ENCODE measurements around the gene PPP1R12C.

Gene PPP1R12C

DNA sequence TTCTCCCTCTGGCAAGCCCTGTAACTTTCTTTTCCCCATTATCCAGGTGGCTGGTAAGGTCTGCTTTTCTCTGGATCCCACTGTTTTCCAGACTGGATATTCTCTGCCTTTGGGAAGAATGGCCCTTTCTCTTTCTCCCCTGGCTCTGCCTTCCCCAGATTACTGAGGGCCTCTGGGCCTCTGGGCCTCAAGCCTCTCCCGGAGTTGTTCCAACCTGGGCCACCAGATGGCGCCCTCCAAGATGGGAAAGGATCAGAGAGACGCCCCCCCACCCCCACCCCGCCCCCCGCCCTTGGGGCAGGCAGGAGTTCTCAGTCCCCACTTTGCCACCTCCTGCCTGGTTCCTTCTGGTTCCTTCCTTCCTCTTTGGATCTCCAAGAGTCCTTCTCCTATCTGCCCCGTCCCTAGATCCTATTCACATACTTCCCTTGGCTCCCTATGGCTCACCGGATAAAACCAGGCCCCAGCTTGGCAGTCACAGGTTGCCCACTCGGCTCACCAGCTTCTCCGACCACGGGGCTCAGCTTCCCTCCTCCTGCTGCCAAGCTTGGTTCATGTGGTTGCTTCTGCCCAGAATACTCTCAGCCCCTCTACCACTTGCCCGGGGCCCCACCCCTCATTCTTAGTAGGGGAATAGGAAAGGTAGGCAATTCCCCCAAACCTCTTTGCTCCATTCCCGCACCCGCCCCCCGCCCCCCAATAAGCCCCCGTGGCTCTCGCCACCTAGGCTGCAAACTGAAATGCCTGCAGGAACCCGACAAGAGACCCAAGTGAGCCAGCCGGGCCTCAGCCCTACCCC is 28.7 kb downstream of the PPP1R12C start:
- DNase-seq = peak; percentile 77

DNA sequence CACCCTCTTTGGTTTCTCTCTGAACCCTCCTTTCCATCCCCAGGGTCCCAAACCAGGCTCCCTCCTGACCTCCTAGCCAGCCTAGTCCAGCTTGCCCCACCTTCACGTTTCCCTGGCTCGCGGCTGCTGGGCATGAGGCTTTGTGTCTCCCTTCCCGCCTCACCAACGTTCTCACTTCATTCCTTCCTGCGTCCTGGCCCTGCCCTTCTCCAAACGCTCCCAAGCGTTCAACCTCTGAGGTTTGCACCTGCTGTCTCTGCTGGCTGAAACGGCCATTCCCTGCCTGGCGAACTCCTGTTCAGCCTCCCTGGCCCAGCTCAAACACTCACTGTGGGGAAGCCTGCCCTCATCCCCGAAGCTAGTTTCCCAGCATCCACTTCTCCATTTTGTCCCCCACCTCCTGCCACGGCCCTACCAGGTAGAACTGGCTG is 29.4 kb downstream of the PPP1R12C start:
- no peak for DNase-seq

GRCh38 chr19:55087542-55087901 is 29.9 kb downstream of the PPP1R12C start:
- no peak for DNase-seq

GRCh38 chr19:55086730-55087541 is 30.5 kb downstream of the PPP1R12C start:
- peak; percentile 54 for DNase-seq

DNA sequence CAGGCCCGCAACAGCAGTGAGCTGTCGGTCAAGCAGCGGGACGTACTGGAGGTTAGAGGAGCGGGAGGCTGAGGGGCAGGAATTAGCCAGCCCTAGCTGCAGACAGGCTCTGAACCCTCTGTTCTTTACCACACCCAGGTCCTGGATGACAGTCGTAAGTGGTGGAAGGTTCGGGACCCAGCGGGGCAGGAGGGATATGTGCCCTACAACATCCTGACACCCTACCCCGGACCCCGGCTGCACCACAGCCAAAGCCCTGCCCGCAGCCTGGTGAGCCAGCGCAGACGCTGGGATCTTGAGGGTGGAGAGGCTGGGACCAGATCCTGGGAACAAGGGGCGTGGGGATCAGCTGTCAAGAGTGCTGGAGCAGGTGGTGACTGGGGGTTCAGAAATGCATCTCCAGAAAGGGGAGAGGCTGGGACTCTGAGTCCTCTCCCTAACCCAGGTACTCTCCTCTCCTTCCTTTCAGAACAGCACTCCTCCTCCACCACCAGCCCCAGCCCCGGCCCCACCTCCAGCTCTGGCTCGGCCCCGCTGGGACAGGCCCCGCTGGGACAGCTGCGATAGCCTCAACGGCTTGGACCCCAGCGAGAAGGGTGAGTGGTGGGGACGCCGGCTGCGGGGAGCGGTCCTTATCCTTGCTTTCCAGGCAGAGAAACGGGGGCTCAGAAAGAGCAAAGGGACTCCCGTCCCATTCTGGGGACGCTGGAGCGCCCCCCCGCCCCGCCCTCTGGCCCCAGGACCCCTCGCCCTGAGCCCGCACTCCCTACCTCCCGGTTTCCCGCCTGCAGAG is 31.3 kb downstream of the PPP1R12C start:
- DNase-seq = no peak

DNA sequence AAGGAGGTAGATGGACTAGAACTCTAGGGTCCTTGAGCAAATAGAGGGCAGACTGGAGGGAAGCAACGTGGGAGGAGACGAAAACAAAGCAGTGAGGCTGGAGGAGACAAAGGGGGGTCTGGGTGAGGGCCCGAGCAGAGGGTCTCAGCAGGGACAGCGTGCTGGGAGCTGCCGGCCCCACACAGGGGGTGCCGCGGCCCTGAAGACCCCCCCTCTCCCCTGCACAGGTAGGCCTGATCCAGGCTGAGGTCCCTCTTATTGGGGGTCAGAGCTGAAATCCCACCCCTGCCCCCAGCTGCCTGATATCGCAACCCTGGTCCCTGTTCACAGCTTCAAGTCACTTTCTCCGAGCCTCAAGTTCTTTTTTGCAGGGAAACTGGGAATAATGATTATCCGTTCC is 33.0 kb downstream of the PPP1R12C start:
- DNase-seq = no peak

DNA sequence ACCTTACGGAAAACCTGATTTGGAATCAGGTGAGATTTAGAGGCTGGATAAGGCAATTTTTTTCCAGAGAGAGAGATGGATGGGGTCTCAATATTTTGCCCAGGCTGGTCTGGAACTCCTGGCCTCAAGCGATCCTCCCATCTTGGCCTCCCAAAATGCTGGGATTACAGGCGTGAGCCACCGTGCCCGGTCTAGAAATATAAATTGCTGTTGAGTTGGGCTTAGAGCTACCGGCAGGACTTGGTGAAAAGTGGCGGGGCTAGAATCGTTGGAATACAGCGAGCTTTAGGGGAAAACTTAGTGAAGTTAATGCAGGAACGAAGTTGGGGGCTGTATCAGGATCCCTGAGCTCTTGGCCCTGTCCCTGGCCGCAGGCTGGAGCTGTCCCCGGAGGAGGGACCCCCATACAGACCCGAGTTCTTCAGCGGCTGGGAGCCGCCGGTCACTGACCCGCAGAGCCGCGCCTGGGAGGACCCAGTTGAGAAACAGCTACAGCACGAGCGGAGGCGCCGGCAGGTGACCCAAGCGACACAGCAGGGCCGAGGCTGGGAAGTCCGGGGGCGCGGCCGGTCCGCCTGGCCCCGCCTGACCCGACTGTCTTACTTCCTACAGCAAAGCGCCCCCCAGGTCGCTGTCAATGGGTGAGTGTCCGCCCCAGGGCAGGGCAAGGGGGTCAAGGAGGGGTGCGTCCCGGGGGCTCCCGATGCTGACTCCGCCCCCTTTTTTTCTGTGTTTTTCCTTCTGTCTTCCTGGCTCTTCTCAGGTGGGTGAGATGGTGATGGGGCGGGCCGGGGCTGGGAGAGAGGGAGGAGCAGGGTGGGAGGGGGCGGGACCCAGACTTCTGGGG is 34.2 kb downstream of the PPP1R12C start:
- DNase-seq = no peak

GRCh38 chr19:55082020-55082851 is 35.2 kb downstream of the PPP1R12C start:
- peak; percentile 46 for DNase-seq

GRCh38 chr19:55081770-55082019 is 35.7 kb downstream of the PPP1R12C start:
- no peak for DNase-seq

- peak; percentile 92 for DNase-seq
These were observed 36.3 kb downstream of the PPP1R12C start for GRCh38 chr19:55080968-55081769.

DNA sequence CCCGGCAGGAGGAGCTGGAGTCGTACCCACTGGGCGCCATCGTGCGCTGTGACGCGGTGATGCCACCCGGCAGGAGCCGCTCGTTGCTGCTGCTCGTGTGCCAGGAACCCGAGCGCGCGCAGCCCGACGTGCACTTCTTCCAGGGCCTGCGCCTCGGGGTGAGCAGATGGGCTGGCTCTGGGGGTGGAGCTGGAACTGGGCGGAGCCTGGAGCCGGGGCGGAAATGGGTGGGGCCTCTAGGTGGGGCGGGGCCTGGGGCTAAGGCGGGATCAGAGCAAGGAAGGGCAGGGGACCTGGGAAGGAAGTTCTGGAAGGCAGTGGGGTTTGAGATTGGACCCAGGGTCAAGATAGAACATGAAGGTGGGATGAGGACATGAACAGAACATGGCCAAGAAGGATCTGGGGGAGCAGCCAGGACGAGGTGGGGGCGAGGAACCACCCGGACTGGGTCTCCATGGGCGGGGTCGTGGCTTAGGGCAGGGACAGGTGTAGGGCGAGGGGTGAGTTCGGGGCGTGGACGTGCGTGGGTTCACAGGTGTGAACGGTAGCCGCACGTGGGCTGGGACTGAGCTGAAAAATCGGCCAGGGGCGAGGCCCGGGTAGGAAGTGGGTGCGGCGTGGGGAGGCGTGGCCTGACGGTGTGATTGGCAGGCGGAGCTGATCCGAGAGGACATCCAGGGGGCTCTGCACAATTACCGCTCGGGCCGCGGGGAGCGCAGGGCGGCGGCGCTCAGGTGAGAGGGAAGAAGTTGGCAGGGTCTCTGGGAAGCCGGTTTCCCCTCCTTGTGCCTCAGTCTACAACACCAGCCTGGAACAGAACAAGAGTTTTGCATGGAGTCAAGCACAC is 37.1 kb downstream of the PPP1R12C start:
- DNase-seq = peak; percentile 78

- no peak for DNase-seq
These were observed 37.9 kb downstream of the PPP1R12C start for GRCh38 chr19:55079400-55080038.

- no peak for DNase-seq
These were observed 38.4 kb downstream of the PPP1R12C start for GRCh38 chr19:55078996-55079395.

DNA sequence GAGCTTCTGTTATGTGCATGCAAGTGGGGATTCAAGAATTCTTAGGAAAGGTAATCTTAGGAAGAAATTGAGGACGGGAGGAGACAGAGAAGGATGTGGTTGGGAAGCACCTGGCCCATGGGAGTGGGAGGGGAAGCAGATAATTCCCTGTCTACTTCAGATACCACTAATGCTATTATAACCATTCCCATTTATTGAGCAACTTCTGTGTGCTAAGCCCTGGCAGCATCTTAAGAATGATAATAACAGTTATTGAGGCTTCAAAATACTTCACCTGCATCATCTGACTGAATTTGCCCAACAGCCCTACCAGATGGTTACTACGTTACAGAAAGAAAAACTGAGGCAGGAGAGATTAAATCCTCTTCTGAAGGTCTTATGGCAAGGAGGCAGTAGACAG is 40.3 kb downstream of the PPP1R12C start:
- DNase-seq = no peak

GRCh38 chr19:55076321-55076720 is 41.1 kb downstream of the PPP1R12C start:
- no peak for DNase-seq

- DNase-seq = no peak
These were observed 42.0 kb downstream of the PPP1R12C start, which contains the start of gene EPS8L1 for GRCh38 chr19:55075371-55075998. EPS8L1 (plus strand) TSS chr19:55075869; CDS start chr19:55076445, 576 bp downstream.

DNA sequence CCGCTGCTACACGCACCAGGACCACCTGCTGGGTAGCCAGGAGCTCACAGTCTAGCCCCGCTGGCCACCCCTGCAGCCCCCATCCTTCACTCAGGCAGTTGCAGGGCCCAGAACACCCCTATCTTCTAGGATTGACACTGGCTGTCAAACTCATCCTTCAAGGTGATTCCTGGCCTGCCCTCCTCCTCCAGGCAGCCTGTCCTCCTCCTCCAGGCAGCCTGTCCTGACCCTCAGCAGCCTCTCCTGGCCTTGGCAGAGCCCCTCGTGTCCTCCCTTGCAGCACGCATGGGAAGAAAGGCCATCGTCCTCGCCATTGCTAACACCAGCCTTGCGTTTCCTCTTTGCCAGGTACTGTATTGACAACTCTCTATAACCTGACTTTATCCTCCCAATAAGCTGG is 45.5 kb downstream of the PPP1R12C start:
- no peak for DNase-seq

DNA sequence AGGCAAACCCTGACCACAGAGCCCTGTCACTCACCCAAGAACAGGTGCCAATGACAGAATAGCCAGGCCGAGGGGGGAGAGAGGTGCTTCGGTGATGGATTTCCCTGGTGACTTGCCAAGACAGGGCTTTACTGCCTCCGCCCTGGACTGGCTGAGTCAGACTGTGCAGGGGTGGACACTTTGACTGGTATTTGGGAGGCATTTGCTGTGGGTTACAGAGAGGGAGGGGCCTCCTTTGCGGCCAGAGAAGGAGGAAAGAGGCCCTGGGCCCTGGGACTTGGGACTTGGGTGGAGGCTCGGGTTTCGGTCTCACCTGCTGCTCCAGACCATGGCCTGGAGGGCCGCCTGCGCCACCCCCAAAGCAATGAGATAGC is 46.3 kb downstream of the PPP1R12C start:
- DNase-seq = no peak
